ENCODE measurements around the gene CIZ1.

Gene CIZ1

GRCh38 chr9:128120741-128121465 is 70.5 kb downstream of the CIZ1 start:
- Histone ChIP-seq H3K9ac (ENCODE audit: low read length) (no peak overlapping the region), H3K36me3 (ENCODE audit: control insufficient read depth, insufficient read depth, low read length) (peaks cover 49% of the 10 kb centered on the region), H3K4me3 (ENCODE audit: low read depth, low read length) (no peak overlapping the region), H3K27me3 (ENCODE audit: control insufficient read depth, insufficient read depth, low read length) (no peaks in the 10 kb centered on the region), H3K9me3 (ENCODE audit: control insufficient read depth, insufficient read depth, low read depth, low read length) (no peaks in the 10 kb centered on the region), H3K4me1 (ENCODE audit: control insufficient read depth, insufficient read depth, low read length) (peaks cover 10% of the 10 kb centered on the region; the same call in 1 of the 2 replicates), H3K27ac (ENCODE audit: low read depth, low read length) (no peak overlapping the region)

- Histone ChIP-seq H3K27ac (ENCODE audit: low read depth, low read length) (no peak overlapping the region), H3K4me3 (ENCODE audit: low read depth, low read length) (no peak overlapping the region), H3K27me3 (ENCODE audit: control insufficient read depth, insufficient read depth, low read length) (no peaks in the 10 kb centered on the region), H3K36me3 (ENCODE audit: control insufficient read depth, insufficient read depth, low read length) (peaks cover 55% of the 10 kb centered on the region), H3K4me1 (ENCODE audit: control insufficient read depth, insufficient read depth, low read length) (peaks cover 9% of the 10 kb centered on the region; the same call in 1 of the 2 replicates), H3K9me3 (ENCODE audit: control insufficient read depth, insufficient read depth, low read depth, low read length) (no peaks in the 10 kb centered on the region), H3K9ac (ENCODE audit: low read length) (no peak overlapping the region)
Observed at GRCh38 chr9:128120061-128120740, 71.2 kb downstream of the CIZ1 start.

GRCh38 chr9:128118971-128119665 is 72.3 kb downstream of the CIZ1 start:
- peaks cover 8% of the 10 kb centered on the region; the same call in 1 of the 2 replicates for H3K4me1 ChIP-seq (ENCODE audit: control insufficient read depth, insufficient read depth, low read length)
- H3K9ac ChIP-seq (ENCODE audit: low read length) = peak overlapping the region; percentile 7

GRCh38 chr9:128118472-128118857 is 72.9 kb downstream of the CIZ1 start:
- Histone ChIP-seq H3K36me3 (ENCODE audit: control insufficient read depth, insufficient read depth, low read length) (peaks cover 55% of the 10 kb centered on the region), H3K4me3 (ENCODE audit: low read depth, low read length) (peak overlapping the region; percentile 20; the same call in 1 of the 2 replicates), H3K27me3 (ENCODE audit: control insufficient read depth, insufficient read depth, low read length) (no peaks in the 10 kb centered on the region), H3K4me1 (ENCODE audit: control insufficient read depth, insufficient read depth, low read length) (peaks cover 8% of the 10 kb centered on the region; the same call in 1 of the 2 replicates), H3K9ac (ENCODE audit: low read length) (peak overlapping the region; percentile 46), H3K27ac (ENCODE audit: low read depth, low read length) (no peak overlapping the region), H3K9me3 (ENCODE audit: control insufficient read depth, insufficient read depth, low read depth, low read length) (no peaks in the 10 kb centered on the region)

More at GRCh38 chr9:128118971-128119665, 72.3 kb downstream of the CIZ1 start:
- no peaks in the 10 kb centered on the region for H3K27me3 ChIP-seq (ENCODE audit: control insufficient read depth, insufficient read depth, low read length)
- H3K9me3 ChIP-seq (ENCODE audit: control insufficient read depth, insufficient read depth, low read depth, low read length) = no peaks in the 10 kb centered on the region
- H3K36me3 ChIP-seq (ENCODE audit: control insufficient read depth, insufficient read depth, low read length) = peaks cover 57% of the 10 kb centered on the region
- H3K4me3 ChIP-seq (ENCODE audit: low read depth, low read length) = no peak overlapping the region
- no peak overlapping the region for H3K27ac ChIP-seq (ENCODE audit: low read depth, low read length)

- no peaks in the 10 kb centered on the region for H3K9me3 ChIP-seq (ENCODE audit: control insufficient read depth, insufficient read depth, low read depth, low read length)
- H3K27me3 ChIP-seq (ENCODE audit: control insufficient read depth, insufficient read depth, low read length) = no peaks in the 10 kb centered on the region
- H3K9ac ChIP-seq (ENCODE audit: low read length) = peak overlapping the region; percentile 46
- no peak overlapping the region for H3K27ac ChIP-seq (ENCODE audit: low read depth, low read length)
- H3K4me1 ChIP-seq (ENCODE audit: control insufficient read depth, insufficient read depth, low read length) = peaks cover 8% of the 10 kb centered on the region; the same call in 1 of the 2 replicates
- H3K36me3 ChIP-seq (ENCODE audit: control insufficient read depth, insufficient read depth, low read length) = peaks cover 53% of the 10 kb centered on the region
- peak overlapping the region; percentile 20 for H3K4me3 ChIP-seq (ENCODE audit: low read depth, low read length)
Observed at GRCh38 chr9:128117613-128118471, 73.5 kb downstream of the CIZ1 start.

- no peak overlapping the region for H3K4me3 ChIP-seq (ENCODE audit: low read depth, low read length)
- H3K9ac ChIP-seq (ENCODE audit: low read length) = no peak overlapping the region
- H3K4me1 ChIP-seq (ENCODE audit: control insufficient read depth, insufficient read depth, low read length) = peaks cover 8% of the 10 kb centered on the region; the same call in 1 of the 2 replicates
- no peaks in the 10 kb centered on the region for H3K27me3 ChIP-seq (ENCODE audit: control insufficient read depth, insufficient read depth, low read length)
- H3K36me3 ChIP-seq (ENCODE audit: control insufficient read depth, insufficient read depth, low read length) = peaks cover 42% of the 10 kb centered on the region
- H3K27ac ChIP-seq (ENCODE audit: low read depth, low read length) = no peak overlapping the region
- no peaks in the 10 kb centered on the region for H3K9me3 ChIP-seq (ENCODE audit: control insufficient read depth, insufficient read depth, low read depth, low read length)
Observed at GRCh38 chr9:128116104-128117083, 75.0 kb downstream of the CIZ1 start.
